Kidney (tissue), 14 donors: Measurements from ENCODE around the gene DNAJC21. TPM values are rescaled to one million over a fixed set of nuclear protein-coding genes. Genes with fewer than 3 reads are reported as not detected.
A peak's percentile ranks its signal among the peaks of the same experiment; 100 is the strongest.

Experiments used
- DNase-seq, 5 donors: peaks; one replicate each; pipeline ENCODE4 v3.0.0-alpha.2; 2013 to 2020
- FAIRE-seq: peaks from 2 replicates; lab custom pipeline; 2012; peaks lifted over from hg19 to GRCh38; lab: Jason Lieb, UNC
- H3K27ac ChIP-seq, 2 donors: one replicate each; pipeline ENCODE4 v1.7.0; 2013; ENCODE audit warnings: low read depth in 2 of 2, low read length in 2 of 2, inconsistent platforms in 1 of 2
- H3K27me3 ChIP-seq: one replicate; pipeline ENCODE4 v1.7.1; 2013; ENCODE audit warnings: low read length, inconsistent platforms; ENCODE audit not compliant: control insufficient read depth, insufficient read depth
- H3K36me3 ChIP-seq, 3 donors: one replicate each; pipeline versions ENCODE4 v1.7.0 to v1.7.1; 2013; ENCODE audit warnings: low read length in 3 of 3, control low read depth in 1 of 3, inconsistent platforms in 1 of 3; ENCODE audit not compliant: insufficient read depth in 3 of 3, control insufficient read depth in 2 of 3
- H3K4me1 ChIP-seq, 3 donors: one replicate each; pipeline versions ENCODE4 v1.7.0 to v1.7.1; 2013; ENCODE audit warnings: low read length in 3 of 3, inconsistent platforms in 1 of 3, low read depth in 1 of 3; ENCODE audit not compliant: control insufficient read depth in 2 of 3, insufficient read depth in 2 of 3
- H3K4me3 ChIP-seq, 3 donors: one replicate each; pipeline versions ENCODE4 v1.7.0 to v1.8.1; 2013; ENCODE audit warnings: low read length in 3 of 3, control low read depth in 1 of 3, inconsistent platforms in 1 of 3
- H3K9ac ChIP-seq, 3 donors: one replicate each; pipeline versions ENCODE4 v1.7.0 to v1.7.1; 2013; ENCODE audit warnings: low read length in 3 of 3, control low read depth in 1 of 3, inconsistent platforms in 1 of 3
- H3K9me3 ChIP-seq, 3 donors: one replicate each; pipeline versions ENCODE4 v1.7.0 to v1.7.1; 2013; ENCODE audit warnings: low read length in 3 of 3, control low read depth in 1 of 3, inconsistent platforms in 1 of 3; ENCODE audit not compliant: control insufficient read depth in 2 of 3, insufficient read depth in 1 of 3
- intact Hi-C: fragments of 100-400 bp; cut with DNase I; formaldehyde crosslinking; loops from one replicate; pipeline ENCODE4 v1.11.1; 2022
- polyA plus RNA-seq: library from polyadenylated mRNA; stranded (reverse); fragments of 350-450 nt; fragmentation: Illumina TruSeq; extraction: RNeasy Lipid Tissue Mini Kit (QIAGEN cat#74804); gene quantifications from one replicate; pipeline ENCODE4 v1.2.3, GENCODE V29; 2014; ENCODE audit warnings: low read depth, low replicate concordance; ENCODE audit not compliant: insufficient read depth
- total RNA-seq: library from RNA; stranded (reverse); fragmentation: NEBNext Ultra II Directional; extraction: Animal tissue kit (Norgen Biotek cat#: 25700); gene quantifications from one replicate; pipeline ENCODE4 v1.2.1, GENCODE V29; 2021
- TF ChIP-seq, protein P1 (sequence below): IDR thresholded peaks from 3 replicates; pipeline ENCODE4 v1.5.1; 2012; ENCODE audit warnings: mild to moderate bottlenecking, moderate library complexity, borderline replicate concordance; ENCODE audit not compliant: insufficient read depth; ENCODE audit errors: extremely low read depth
- donor health status: control.
- donor health status: control.
- donor health status: control.
- donor health status: control.
- donor health status: control.
- donor health status: DM: yes; HTN: yes; CAD: no.
- donor health status: Normal renal cell carcinoma (clear cell type).

DNAJC21 gene
- total and polyA plus RNA-seq, 2 donors from 2014 or later, result 24.5 to 45.0 TPM

DNA sequence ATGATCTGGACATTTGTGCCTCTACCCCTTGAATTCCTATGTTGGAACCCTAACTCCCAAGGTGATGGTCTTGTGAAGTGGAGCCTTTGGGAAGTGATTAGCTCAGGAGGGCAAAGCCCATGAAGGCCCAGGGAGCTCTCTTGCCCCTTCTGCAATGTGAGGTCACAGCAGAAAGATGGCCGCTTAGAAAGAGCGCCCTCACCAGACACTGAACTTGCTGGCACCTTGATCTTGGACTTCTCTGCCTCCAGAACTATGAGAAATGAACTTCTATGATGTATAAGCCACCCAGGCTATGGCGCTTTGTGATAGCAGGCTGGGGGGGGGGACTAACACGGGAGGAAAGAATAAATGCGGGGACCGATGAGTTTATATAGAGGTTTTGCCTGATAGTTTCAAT lies 73.1 kb downstream of the DNAJC21 start:
- H3K4me1 ChIP-seq, result no peaks in the 10 kb centered on the region
- TF ChIP-seq, protein P1, sequence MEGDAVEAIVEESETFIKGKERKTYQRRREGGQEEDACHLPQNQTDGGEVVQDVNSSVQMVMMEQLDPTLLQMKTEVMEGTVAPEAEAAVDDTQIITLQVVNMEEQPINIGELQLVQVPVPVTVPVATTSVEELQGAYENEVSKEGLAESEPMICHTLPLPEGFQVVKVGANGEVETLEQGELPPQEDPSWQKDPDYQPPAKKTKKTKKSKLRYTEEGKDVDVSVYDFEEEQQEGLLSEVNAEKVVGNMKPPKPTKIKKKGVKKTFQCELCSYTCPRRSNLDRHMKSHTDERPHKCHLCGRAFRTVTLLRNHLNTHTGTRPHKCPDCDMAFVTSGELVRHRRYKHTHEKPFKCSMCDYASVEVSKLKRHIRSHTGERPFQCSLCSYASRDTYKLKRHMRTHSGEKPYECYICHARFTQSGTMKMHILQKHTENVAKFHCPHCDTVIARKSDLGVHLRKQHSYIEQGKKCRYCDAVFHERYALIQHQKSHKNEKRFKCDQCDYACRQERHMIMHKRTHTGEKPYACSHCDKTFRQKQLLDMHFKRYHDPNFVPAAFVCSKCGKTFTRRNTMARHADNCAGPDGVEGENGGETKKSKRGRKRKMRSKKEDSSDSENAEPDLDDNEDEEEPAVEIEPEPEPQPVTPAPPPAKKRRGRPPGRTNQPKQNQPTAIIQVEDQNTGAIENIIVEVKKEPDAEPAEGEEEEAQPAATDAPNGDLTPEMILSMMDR, result no peak
- FAIRE-seq, result no peak
- no peak for DNase-seq
- H3K9me3 ChIP-seq, result no peaks in the 10 kb centered on the region
- H3K27me3 ChIP-seq, result no peaks in the 10 kb centered on the region
- no peak overlapping the region for H3K27ac ChIP-seq
- H3K4me3 ChIP-seq, result no peak overlapping the region
- no peak overlapping the region for H3K9ac ChIP-seq
- intact Hi-C loops, result no loop called here
- no peaks in the 10 kb centered on the region for H3K36me3 ChIP-seq

DNA sequence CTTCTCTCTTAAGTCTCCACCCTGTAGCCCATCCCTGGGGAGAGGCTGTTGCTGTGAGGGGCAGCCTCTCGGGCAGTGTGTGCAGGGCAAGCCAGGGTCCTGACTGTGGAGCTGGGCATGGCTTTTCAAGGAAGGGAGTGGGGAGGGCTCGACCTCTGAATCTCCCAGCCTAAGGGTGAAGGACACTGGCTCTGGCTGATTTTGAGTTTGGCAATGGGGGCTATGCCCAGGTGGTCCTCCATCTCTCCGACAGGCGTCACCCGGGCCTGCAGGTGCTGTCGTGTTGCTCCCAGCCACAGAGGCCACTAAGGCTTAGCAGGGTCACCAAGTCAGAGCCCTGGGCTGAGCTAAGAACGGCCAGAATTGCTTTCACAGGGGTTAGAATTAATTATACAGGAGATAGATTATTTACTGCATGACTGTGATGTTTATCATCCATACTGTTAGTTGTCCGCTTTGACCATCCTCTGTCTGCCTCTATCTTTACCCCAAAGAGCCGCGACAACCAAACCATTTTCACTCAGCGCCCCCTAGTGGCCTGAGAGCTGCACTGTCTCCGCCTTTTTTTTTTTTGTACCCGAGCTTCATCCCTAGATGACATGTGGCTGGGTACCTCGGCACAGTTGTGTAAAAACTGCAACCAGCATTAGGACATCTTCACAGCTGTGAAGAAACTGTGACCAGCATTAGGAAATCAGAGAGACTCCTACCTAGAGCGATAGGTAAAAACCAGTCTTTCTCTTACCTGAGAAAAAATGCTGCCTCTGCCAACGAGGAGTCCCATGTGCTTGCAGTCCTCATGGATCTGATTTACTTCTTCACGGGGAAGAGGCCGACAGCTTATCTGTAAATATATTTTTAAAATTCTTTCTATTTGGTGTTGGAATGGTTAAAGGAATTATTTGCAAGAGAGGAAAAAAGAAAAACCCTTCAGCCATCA lies 73.9 kb downstream of the DNAJC21 start:
- Histone ChIP-seq H3K4me1 (no peaks in the 10 kb centered on the region), H3K27me3 (no peaks in the 10 kb centered on the region), H3K9ac (no peak overlapping the region), H3K36me3 (no peaks in the 10 kb centered on the region), H3K4me3 (no peak overlapping the region), H3K9me3 (no peaks in the 10 kb centered on the region), H3K27ac (no peak overlapping the region)
- TF ChIP-seq, protein P1, result peak; percentile 69
- FAIRE-seq (no peak), DNase-seq (peak in 4 of 5 donors; percentile 52 to 86 (median 72))
- intact Hi-C loops, result no loop called here

DNA sequence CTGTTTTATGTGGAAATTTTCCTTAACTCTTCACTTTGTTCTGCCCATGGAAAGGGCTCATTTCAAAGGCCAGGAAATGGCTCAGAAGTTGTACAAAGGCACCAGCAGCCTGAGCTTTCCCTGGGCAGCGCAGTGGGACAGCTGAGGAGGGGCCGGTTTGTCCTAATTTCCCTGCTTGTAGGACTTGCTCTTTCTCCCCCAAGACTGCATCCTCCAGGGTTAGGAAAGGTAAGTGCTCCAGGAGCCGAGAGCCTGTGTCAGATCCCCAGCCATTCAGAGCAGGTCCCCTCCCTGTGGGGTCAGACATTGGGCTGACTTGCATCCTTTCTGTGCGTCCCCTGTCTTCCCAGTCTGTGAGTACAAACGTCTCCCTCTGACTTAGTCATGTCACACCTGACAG lies 74.8 kb downstream of the DNAJC21 start:
- FAIRE-seq, result no peak
- TF ChIP-seq, protein P1, result no peak
- DNase-seq, result no peak

More for the DNA sequence above, 74.8 kb downstream of the DNAJC21 start:
- no peak overlapping the region for H3K4me3 ChIP-seq
- no peaks in the 10 kb centered on the region for H3K36me3 ChIP-seq
- H3K4me1 ChIP-seq, result no peaks in the 10 kb centered on the region
- H3K27me3 ChIP-seq, result no peaks in the 10 kb centered on the region
- no peak overlapping the region for H3K27ac ChIP-seq
- intact Hi-C loops, result no loop called here
- H3K9ac ChIP-seq, result no peak overlapping the region
- no peaks in the 10 kb centered on the region for H3K9me3 ChIP-seq
